Left lobe of liver (tissue), 1 donor: Measurements from ENCODE around the gene TTN. TPM values are rescaled to one million over a fixed set of nuclear protein-coding genes. Genes with fewer than 3 reads are reported as not detected.

Experiments used
- total RNA-seq: library from RNA; stranded (reverse); gene quantifications from one replicate; pipeline ENCODE4 v1.2.1, GENCODE V29; 2021
- donor health status: DM: no; HTN: yes; CAD: no.

TTN gene
- total RNA-seq, 1 donor from 2014 or later = 1.1 TPM

Other genes starting within 250 kb of the TTN start
- 0.38 TPM for gene CCDC141, start 242.7 kb upstream of the TTN start, total RNA-seq